Measurements from ENCODE around the gene LCN1. TPM values are rescaled to one million over a fixed set of nuclear protein-coding genes. Genes with fewer than 3 reads are reported as not detected.
A peak's percentile ranks its signal among the peaks of the same experiment; 100 is the strongest.

LCN1 gene
- total RNA-seq, 4 donors from 2014 or later, result not detected

DNA sequence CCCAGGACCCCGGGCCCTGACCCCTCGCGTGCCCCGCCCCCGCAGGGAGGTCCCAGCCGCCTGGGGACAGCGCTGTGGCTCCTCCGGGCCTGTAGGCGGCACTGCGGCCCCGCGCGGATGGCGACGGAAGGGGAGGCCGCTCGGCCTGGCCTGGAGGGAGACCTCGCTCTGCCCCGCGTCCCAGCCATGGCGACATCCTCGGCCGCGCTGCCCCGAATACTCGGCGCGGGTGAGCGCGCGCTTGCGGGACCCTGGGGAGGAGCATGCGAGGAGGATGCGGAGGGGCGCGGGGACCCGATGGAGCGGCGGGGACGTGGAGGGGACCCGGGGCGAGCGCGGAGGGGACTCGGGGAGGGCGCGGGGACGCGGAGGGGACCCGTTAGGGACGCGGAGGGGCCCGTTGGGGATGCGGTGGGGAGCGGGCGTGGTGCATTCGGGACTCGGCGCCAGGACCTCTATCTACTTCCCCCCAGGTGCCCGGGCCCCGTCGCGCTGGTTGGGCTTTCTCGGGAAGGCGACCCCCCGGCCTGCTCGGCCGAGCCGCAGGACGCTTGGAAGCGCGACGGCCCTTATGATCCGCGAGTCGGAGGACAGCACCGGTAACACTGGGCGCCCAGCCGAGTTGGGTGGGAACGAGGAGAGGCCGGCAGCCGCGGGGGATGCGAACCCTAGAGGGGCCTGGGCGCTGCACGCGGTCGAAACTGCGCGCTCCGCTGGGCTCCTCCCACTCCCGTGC is 20.5 kb upstream of the LCN1 start, which contains the start of gene MRPS2:
Gene MRPS2, plus strand, starts transcription at position 158 of the 736 bp plus-strand sequence. Its CDS starts 29 bp downstream, at position 187.
- WGBS, result under 1% methylated on average over 29 of the region's 92 CpGs
- TF ChIP-seq EP300 (IDR thresholded peaks at IDR 0.05), result no peak
- TF ChIP-seq CTCF (IDR thresholded peaks at IDR 0.05), result peak; percentile 50 to 94
- TF ChIP-seq POLR2AphosphoS5 (IDR thresholded peaks at IDR 0.05), result peak in 1 of 3 donors; percentile 83
- peak in 1 of 2 donors; percentile 40 for TF ChIP-seq POLR2A (IDR thresholded peaks at IDR 0.05)

DNA sequence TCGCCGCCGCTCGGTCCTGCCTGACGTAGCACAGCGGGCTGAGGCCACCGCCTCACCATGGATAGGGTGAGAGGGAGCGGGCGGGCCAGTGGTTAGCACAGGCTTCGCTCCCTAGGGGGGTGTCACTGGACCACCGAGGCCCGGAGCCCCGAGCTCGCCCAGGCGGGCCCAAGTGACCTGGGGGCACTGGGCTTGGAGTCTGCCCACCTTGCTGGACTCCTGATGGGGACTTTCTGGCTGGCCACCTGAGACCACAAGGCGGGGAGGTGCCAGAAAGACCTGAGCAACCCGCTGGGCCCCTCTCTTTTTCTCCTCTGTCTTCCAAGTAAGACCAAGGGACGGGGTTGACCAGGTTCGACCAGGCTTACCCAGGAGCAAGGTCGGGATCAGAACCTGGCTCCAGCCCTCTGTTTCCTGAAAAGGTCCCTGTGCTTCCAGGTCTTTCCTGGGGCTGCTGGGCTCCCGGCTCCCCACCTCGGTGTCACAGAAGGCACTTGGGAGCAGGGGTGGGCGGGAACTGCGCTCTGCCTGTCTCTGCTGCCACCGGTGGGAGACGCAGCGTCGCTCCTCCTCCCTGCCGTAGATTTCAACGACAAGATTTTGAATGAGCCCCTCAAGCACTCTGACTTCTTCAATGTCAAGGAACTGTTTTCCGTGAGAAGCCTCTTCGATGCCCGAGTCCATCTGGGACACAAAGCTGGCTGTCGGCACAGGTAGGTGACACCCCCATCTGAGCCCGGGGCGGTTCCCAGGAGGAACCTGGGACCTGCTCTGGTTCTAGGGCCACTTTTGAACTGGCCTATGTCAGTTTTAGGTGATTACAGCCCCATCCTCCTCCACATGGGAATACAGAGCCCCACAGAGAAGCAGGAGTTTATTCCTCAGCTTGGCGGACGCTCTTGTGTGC is 19.7 kb upstream of the LCN1 start:
- H3K4me3 ChIP-seq, result peak overlapping the region; percentile 63
- WGBS, result 90% methylated on average over 12 of the region's 38 CpGs

More for the DNA sequence above, 20.5 kb upstream of the LCN1 start, which contains the start of gene MRPS2:
- Histone ChIP-seq H3K4me1 (peaks cover 32% of the 10 kb centered on the region), H3K27me3 (no peaks in the 10 kb centered on the region), H3K36me3 (peaks cover 24% of the 10 kb centered on the region), H3K9me3 (no peaks in the 10 kb centered on the region), H3K4me3 (peak within 1 kb of the TSS; percentile 63), H3K27ac (peak within 1 kb of the TSS; percentile 46)
- peak; percentile 88 to 93 for DNase-seq (ENCODE audit: low spot score in 2 of 2)

GRCh38 chr9:135502168-135502872 is 18.9 kb upstream of the LCN1 start:
- WGBS, result 88% methylated on average over 15 of the region's 15 CpGs
- H3K27ac ChIP-seq, result no peak overlapping the region
- TF ChIP-seq CTCF (IDR thresholded peaks at IDR 0.05) (no peak), EP300 (IDR thresholded peaks at IDR 0.05) (no peak), POLR2A (IDR thresholded peaks at IDR 0.05) (no peak), POLR2AphosphoS5 (IDR thresholded peaks at IDR 0.05) (no peak)
- H3K9me3 ChIP-seq, result no peaks in the 10 kb centered on the region
- peaks cover 32% of the 10 kb centered on the region for H3K4me1 ChIP-seq
- peak overlapping the region; percentile 63 for H3K4me3 ChIP-seq
- peak in 1 of 2 donors; percentile 59 for DNase-seq (ENCODE audit: low spot score in 2 of 2)
- no peaks in the 10 kb centered on the region for H3K27me3 ChIP-seq
- H3K36me3 ChIP-seq, result peaks cover 24% of the 10 kb centered on the region

More for the DNA sequence above, 19.7 kb upstream of the LCN1 start:
- Histone ChIP-seq H3K9me3 (no peaks in the 10 kb centered on the region), H3K4me1 (peaks cover 32% of the 10 kb centered on the region), H3K27ac (no peak overlapping the region), H3K36me3 (peaks cover 24% of the 10 kb centered on the region), H3K27me3 (no peaks in the 10 kb centered on the region)
- no peak for TF ChIP-seq POLR2A (IDR thresholded peaks at IDR 0.05)
- TF ChIP-seq POLR2AphosphoS5 (IDR thresholded peaks at IDR 0.05), result no peak
- TF ChIP-seq EP300 (IDR thresholded peaks at IDR 0.05), result no peak
- no peak for TF ChIP-seq CTCF (IDR thresholded peaks at IDR 0.05)
- DNase-seq (ENCODE audit: low spot score in 2 of 2), result no peak

- peaks cover 24% of the 10 kb centered on the region for H3K36me3 ChIP-seq
- DNase-seq (ENCODE audit: low spot score in 2 of 2), result peak in 1 of 2 donors; percentile 56
- H3K27me3 ChIP-seq, result no peaks in the 10 kb centered on the region
- no peak for TF ChIP-seq CTCF (IDR thresholded peaks at IDR 0.05)
- no peak for TF ChIP-seq POLR2A (IDR thresholded peaks at IDR 0.05)
- no peak for TF ChIP-seq EP300 (IDR thresholded peaks at IDR 0.05)
- no peak for TF ChIP-seq POLR2AphosphoS5 (IDR thresholded peaks at IDR 0.05)
- H3K4me3 ChIP-seq, result no peak overlapping the region
- peaks cover 32% of the 10 kb centered on the region for H3K4me1 ChIP-seq
- H3K9me3 ChIP-seq, result no peaks in the 10 kb centered on the region
- no peak overlapping the region for H3K27ac ChIP-seq
- WGBS, result 100% methylated on average over 5 of the region's 16 CpGs
Observed at GRCh38 chr9:135502873-135503321, 18.3 kb upstream of the LCN1 start.

Measured in suprapubic skin (tissue), 4 donors.